GM23248 (cell line): Measurements from ENCODE around the gene ATP6V0D1. TPM values are rescaled to one million over a fixed set of nuclear protein-coding genes. Genes with fewer than 3 reads are reported as not detected.
A peak's percentile ranks its signal among the peaks of the same experiment; 100 is the strongest.

ENCODE experiments used
- DNase-seq: peaks from one replicate; pipeline ENCODE4 v3.0.0-alpha.2; 2015
- H2AFZ ChIP-seq: fragments of 200-600 bp; sonication (generic); 2 replicates; pipeline ENCODE4 v1.6.1; 2016; ENCODE audit warnings: antibody characterized with exemption
- H3F3A ChIP-seq: fragments of 200-600 bp; sonication (generic); 2 replicates; pipeline ENCODE4 v1.6.1; 2016; ENCODE audit warnings: mild to moderate bottlenecking, antibody characterized with exemption, mixed run types; ENCODE audit not compliant: insufficient read depth
- H3K27ac ChIP-seq: fragments of 200-600 bp; sonication (generic); 2 replicates; pipeline ENCODE4 v1.5.1; 2016; ENCODE audit warnings: mild to moderate bottlenecking
- H3K27me3 ChIP-seq: fragments of 200-600 bp; sonication (generic); replicated peaks from 2 replicates; pipeline ENCODE4 v1.6.1; 2016; ENCODE audit warnings: mild to moderate bottlenecking; ENCODE audit not compliant: insufficient read depth
- H3K36me3 ChIP-seq: fragments of 200-600 bp; sonication (generic); 2 replicates; pipeline ENCODE4 v1.6.1; 2016; ENCODE audit warnings: low read depth, mild to moderate bottlenecking
- H3K4me1 ChIP-seq: fragments of 200-600 bp; sonication (generic); 2 replicates; pipeline ENCODE4 v1.6.1; 2016; ENCODE audit warnings: mild to moderate bottlenecking; ENCODE audit not compliant: insufficient read depth
- H3K4me2 ChIP-seq: fragments of 200-600 bp; sonication (generic); one replicate; pipeline ENCODE4 v1.6.1; 2016; ENCODE audit warnings: mild to moderate bottlenecking; ENCODE audit not compliant: unreplicated experiment
- H3K4me3 ChIP-seq: fragments of 200-600 bp; sonication (generic); 2 replicates; pipeline ENCODE4 v1.5.1; 2016; ENCODE audit warnings: mild to moderate bottlenecking
- H3K79me2 ChIP-seq: fragments of 200-600 bp; sonication (generic); 2 replicates; pipeline ENCODE4 v1.6.1; 2016; ENCODE audit warnings: mild to moderate bottlenecking; ENCODE audit not compliant: insufficient read depth
- H3K9ac ChIP-seq: fragments of 200-600 bp; sonication (generic); 2 replicates; pipeline ENCODE4 v1.6.1; 2016; ENCODE audit warnings: mild to moderate bottlenecking
- H3K9me2 ChIP-seq: fragments of 200-600 bp; sonication (generic); 2 replicates; pipeline ENCODE4 v1.6.1; 2016; ENCODE audit warnings: mixed run types, mild to moderate bottlenecking, moderate library complexity; ENCODE audit not compliant: insufficient read depth
- H3K9me3 ChIP-seq: fragments of 200-600 bp; sonication (generic); one replicate; pipeline ENCODE4 v1.6.1; 2017; ENCODE audit warnings: low read depth
- H4K20me1 ChIP-seq: fragments of 200-600 bp; sonication (generic); 2 replicates; pipeline ENCODE4 v1.6.0; 2016; ENCODE audit not compliant: insufficient read depth
- EZH2 ChIP-seq: fragments of 200-600 bp; sonication (generic); IDR thresholded peaks from 2 replicates; pipeline ENCODE4 v1.6.1; 2018; ENCODE audit warnings: antibody characterized with exemption, mild to moderate bottlenecking; ENCODE audit not compliant: insufficient read depth, poor library complexity, severe bottlenecking
- EZH2phosphoT487 ChIP-seq: fragments of 200-600 bp; sonication (generic); IDR thresholded peaks from 2 replicates; pipeline ENCODE4 v1.6.1; 2018; ENCODE audit warnings: antibody characterized with exemption, moderate library complexity, mild to moderate bottlenecking, low read depth; ENCODE audit not compliant: insufficient read depth
- WGBS, 2 experiments: methylation state at CpG; one replicate each; pipeline ENCODE4 v1.1.6; 2015 to 2017; ENCODE audit warnings: low lambda C conversion rate in 2 of 2, low coverage in 1 of 2; ENCODE audit errors: missing lambda C conversion rate in 2 of 2; 5-methylcytosine and 5-hydroxymethylcytosine counted together
- in situ Hi-C: fragments of 300-500 bp; cut with MboI; formaldehyde crosslinking; loops from 2 replicates; pipeline ENCODE4 v1.15.0; 2020
- polyA plus RNA-seq: library from polyadenylated mRNA; unstranded; fragments of >200 nt; fragmentation: Nextera tagmentation; extraction: Ambion mirVana; gene quantifications from 2 replicates; pipeline ENCODE4 v1.2.1, GENCODE V29; 2016
- total RNA-seq: library from RNA; depleted of rRNA; stranded (reverse); fragments of >200 nt; shearing (Covaris generic); gene quantifications from 2 replicates; pipeline ENCODE4 v1.2.3, GENCODE V29; 2014

ATP6V0D1 gene
- total and polyA plus RNA-seq, 2 experiments from 2014 or later: 135 to 166 TPM

DNA sequence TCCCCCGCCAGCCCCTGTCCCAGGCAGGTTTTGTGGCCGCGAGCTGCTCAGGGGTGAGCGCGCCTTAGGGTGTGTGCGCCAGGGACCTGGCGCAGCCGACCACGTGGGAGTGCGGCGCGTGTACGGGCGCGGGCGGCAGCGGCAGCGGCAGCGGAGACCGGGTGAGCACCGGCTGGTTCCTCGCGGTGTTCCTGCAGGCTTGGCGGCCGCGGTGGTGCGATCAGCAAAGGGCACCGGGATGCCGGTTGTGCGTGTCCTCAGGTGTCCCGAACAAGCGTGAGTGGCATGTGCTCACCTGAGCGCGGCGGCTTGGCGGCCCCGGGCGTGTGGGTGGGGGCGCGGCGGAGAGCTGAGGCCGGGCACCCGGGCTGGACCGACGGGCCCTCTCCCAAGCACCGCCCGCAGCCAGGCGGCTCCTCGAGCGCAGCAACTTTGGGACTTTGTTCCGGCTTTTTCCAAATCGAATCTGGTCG is 50.4 kb downstream of the ATP6V0D1 start:
- no peaks in the 10 kb centered on the region for H3K79me2 ChIP-seq
- H3K36me3 ChIP-seq: no peaks in the 10 kb centered on the region
- TF ChIP-seq EZH2: no peak
- no peak for TF ChIP-seq EZH2phosphoT487
- no peak overlapping the region for H3K4me2 ChIP-seq
- no peaks in the 10 kb centered on the region for H3K9me3 ChIP-seq
- H3F3A ChIP-seq: no peaks in the 10 kb centered on the region
- H2AFZ ChIP-seq: peak overlapping the region; percentile 67; the same call in 1 of the 2 replicates
- 4 to 9% methylated on average over 37 to 38 of the region's 53 CpGs for WGBS, 2 experiments
- no peaks in the 10 kb centered on the region for H3K9me2 ChIP-seq
- peak overlapping the region; percentile 60 for H3K4me3 ChIP-seq
- peak; percentile 41 for DNase-seq
- H3K27ac ChIP-seq: no peak overlapping the region
- H4K20me1 ChIP-seq: no peaks in the 10 kb centered on the region
- H3K9ac ChIP-seq: no peak overlapping the region
- H3K27me3 ChIP-seq: no peaks in the 10 kb centered on the region; the same call in 1 of the 2 replicates
- H3K4me1 ChIP-seq: no peaks in the 10 kb centered on the region
- in situ Hi-C loops: no loop called here

GRCh38 chr16:67429799-67430503 is 51.0 kb downstream of the ATP6V0D1 start:
- H3K9me3 ChIP-seq: no peaks in the 10 kb centered on the region
- H2AFZ ChIP-seq: no peak overlapping the region
- WGBS, 2 experiments: 52 to 57% methylated on average over 13 of the region's 13 CpGs
- no peak overlapping the region for H3K4me2 ChIP-seq
- no peak overlapping the region for H3K27ac ChIP-seq
- H3K9ac ChIP-seq: no peak overlapping the region
- H3K9me2 ChIP-seq: no peaks in the 10 kb centered on the region
- no peaks in the 10 kb centered on the region for H3K36me3 ChIP-seq
- TF ChIP-seq EZH2phosphoT487 (no peak), EZH2 (no peak)
- H3K4me1 ChIP-seq: no peaks in the 10 kb centered on the region
- no peaks in the 10 kb centered on the region; the same call in 1 of the 2 replicates for H3K27me3 ChIP-seq
- no peaks in the 10 kb centered on the region for H3K79me2 ChIP-seq
- H3F3A ChIP-seq: no peaks in the 10 kb centered on the region
- H4K20me1 ChIP-seq: no peaks in the 10 kb centered on the region
- in situ Hi-C loops: no loop called here
- peak overlapping the region; percentile 60 for H3K4me3 ChIP-seq
- DNase-seq: no peak

DNA sequence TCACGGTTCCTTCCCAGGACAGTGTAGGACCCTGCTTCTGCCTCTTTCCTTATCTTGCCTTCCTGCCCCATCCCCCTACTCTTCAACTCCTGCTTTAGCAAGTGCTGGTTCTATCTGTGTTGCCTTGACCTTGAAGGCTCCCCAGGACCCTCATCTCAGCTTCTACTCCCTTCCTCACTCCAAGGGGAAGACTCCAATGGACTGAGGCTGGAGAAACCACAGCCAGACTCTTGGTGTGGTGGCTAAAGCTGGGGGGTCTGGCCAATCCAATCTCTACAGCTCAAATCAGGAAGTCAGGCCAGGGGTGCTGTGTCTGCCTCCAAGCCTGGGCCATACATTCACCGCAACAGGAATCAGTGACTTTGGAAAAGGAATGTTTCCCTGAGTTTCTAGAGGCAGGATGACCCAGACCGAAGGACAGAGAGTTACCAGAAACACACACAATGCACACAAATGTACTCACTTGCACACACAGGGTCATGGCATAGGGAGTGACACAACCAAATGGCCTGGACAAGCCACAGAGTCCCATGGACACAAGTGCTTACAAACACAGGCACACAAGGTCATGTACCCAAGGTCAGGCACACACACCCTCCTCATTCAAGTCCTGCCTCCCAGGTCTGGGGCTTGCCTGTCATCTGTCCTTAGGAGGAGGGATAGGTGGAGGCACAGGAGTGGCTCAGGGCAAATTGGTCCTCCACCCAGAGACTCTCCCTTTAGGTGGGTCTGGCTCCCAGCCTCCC is 51.7 kb downstream of the ATP6V0D1 start:
- no peaks in the 10 kb centered on the region for H3K36me3 ChIP-seq
- DNase-seq: no peak
- no peaks in the 10 kb centered on the region for H3K9me2 ChIP-seq
- no peaks in the 10 kb centered on the region for H4K20me1 ChIP-seq
- no peaks in the 10 kb centered on the region for H3K9me3 ChIP-seq
- WGBS, 2 experiments: 96 to 99% methylated on average over 3 of the region's 3 CpGs
- in situ Hi-C loops: no loop called here
- H3F3A ChIP-seq: no peaks in the 10 kb centered on the region
- H3K4me2 ChIP-seq: no peak overlapping the region
- H2AFZ ChIP-seq: no peak overlapping the region
- no peak overlapping the region for H3K27ac ChIP-seq
- H3K9ac ChIP-seq: no peak overlapping the region
- TF ChIP-seq EZH2 (no peak), EZH2phosphoT487 (no peak)
- no peaks in the 10 kb centered on the region for H3K79me2 ChIP-seq
- no peak overlapping the region for H3K4me3 ChIP-seq
- H3K4me1 ChIP-seq: no peaks in the 10 kb centered on the region
- H3K27me3 ChIP-seq: no peaks in the 10 kb centered on the region; the same call in 1 of the 2 replicates

DNA sequence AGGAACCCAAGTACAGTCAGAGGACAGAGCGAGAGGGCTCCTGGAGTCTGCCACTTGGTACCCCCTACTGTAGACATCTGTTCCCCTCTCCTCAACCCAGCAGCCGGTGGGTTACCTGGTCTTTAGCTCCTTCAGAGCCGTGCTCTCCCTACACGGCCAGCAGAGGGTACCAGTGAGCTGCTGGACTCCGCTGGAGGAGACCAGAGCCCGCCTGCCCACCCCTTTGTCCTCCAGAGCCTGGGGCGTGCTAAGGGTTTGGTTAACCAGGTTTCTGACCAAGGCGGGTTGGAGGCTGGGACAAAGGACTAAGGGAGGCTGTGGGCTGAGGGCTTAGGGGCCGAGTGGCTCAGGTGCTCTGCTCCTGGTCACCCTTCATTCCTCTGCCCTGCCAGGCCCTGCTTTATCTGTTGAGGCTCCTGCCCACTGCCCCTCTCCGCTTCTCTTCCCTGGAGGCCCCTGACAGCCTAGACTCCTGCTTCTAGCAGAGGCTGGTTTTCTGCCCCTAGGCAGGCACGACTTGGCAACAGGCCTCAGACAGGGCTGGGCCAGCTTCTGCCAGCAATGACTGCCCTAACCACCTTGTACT is 52.7 kb downstream of the ATP6V0D1 start:
- Histone ChIP-seq H4K20me1 (no peaks in the 10 kb centered on the region), H3K79me2 (no peaks in the 10 kb centered on the region), H2AFZ (no peak overlapping the region), H3K4me2 (no peak overlapping the region), H3K27ac (no peak overlapping the region), H3K4me1 (no peaks in the 10 kb centered on the region), H3K9me3 (no peaks in the 10 kb centered on the region), H3K36me3 (no peaks in the 10 kb centered on the region), H3K9ac (no peak overlapping the region), H3K4me3 (no peak overlapping the region), H3F3A (no peaks in the 10 kb centered on the region), H3K27me3 (no peaks in the 10 kb centered on the region; the same call in 1 of the 2 replicates), H3K9me2 (no peaks in the 10 kb centered on the region)
- no peak for TF ChIP-seq EZH2phosphoT487
- TF ChIP-seq EZH2: no peak
- in situ Hi-C loops: no loop called here
- peak; percentile 78 for DNase-seq
- 30 to 39% methylated on average over 10 to 11 of the region's 11 CpGs for WGBS, 2 experiments
